GM12874 (cell line): ENCODE measurements around the gene ZDHHC16.

ENCODE experiments used
- TF ChIP-seq, protein P1 (sequence below): IDR thresholded peaks from 2 replicates; pipeline ENCODE4 v1.5.1; 2011; ENCODE audit warnings: low read depth, mild to moderate bottlenecking, control low read depth, low read length, moderate library complexity; ENCODE audit not compliant: insufficient read depth

Gene ZDHHC16

GRCh38 chr10:97445722-97446639 lies at the start of gene ZDHHC16, which contains the start of gene EXOSC1:
TSS of gene ZDHHC16 (plus strand) at chr10:97446175. CDS start at chr10:97451676, 5,501 bp downstream.
TSS of gene EXOSC1 (minus strand) at chr10:97446006. CDS start at chr10:97445985, 21 bp downstream.
- TF ChIP-seq, protein P1, sequence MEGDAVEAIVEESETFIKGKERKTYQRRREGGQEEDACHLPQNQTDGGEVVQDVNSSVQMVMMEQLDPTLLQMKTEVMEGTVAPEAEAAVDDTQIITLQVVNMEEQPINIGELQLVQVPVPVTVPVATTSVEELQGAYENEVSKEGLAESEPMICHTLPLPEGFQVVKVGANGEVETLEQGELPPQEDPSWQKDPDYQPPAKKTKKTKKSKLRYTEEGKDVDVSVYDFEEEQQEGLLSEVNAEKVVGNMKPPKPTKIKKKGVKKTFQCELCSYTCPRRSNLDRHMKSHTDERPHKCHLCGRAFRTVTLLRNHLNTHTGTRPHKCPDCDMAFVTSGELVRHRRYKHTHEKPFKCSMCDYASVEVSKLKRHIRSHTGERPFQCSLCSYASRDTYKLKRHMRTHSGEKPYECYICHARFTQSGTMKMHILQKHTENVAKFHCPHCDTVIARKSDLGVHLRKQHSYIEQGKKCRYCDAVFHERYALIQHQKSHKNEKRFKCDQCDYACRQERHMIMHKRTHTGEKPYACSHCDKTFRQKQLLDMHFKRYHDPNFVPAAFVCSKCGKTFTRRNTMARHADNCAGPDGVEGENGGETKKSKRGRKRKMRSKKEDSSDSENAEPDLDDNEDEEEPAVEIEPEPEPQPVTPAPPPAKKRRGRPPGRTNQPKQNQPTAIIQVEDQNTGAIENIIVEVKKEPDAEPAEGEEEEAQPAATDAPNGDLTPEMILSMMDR: no peak; the same call in 1 of the 2 replicates

- TF ChIP-seq, protein P1: no peak
Observed at GRCh38 chr10:97399843-97400545, 46.0 kb upstream of the ZDHHC16 start.

DNA sequence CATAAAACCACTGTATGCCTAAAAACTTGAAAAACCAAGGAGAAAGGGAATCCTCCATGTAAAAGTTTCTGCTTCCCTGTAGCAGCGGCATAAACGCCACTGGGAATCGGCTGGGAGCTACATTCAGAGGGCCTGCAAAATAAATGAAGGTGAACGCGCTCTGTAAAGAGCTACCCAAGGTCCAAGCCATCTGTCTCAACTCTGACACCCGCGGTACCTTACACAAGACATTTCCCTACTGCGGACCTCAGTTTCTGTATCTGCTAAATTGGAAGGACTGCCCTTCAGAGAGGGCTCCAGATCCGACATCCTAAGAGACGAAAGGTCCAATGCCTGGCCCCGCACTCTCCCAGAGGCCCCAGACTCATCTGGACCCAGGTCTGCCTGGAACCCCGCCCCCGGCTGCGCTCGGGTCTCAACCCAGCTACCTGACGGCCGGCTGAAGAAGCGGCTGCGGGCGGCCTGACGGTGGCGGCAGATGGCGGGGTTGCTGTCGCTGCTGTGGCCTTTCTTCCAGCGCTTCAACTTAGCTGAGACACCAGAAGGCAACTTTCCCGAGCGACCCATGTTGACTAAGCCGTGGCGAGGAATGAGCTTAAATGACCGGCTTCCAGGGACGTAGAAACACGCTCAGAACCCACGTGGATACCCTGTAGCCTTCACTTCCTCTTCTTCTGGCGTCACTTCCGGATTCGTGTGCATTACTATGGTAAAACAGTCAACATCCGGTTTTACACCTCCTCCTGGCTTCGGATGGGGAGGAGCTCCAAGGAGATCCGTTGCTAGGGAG lies 45.1 kb upstream of the ZDHHC16 start, which contains the start of gene RRP12:
TSS of gene RRP12 (minus strand) at position 676 of the 790 bp plus-strand sequence. CDS start at position 567, 109 bp downstream.
- TF ChIP-seq, protein P1: 0 out of 2 replicates have a peak, but pooled peaks have one; percentile 2

DNA sequence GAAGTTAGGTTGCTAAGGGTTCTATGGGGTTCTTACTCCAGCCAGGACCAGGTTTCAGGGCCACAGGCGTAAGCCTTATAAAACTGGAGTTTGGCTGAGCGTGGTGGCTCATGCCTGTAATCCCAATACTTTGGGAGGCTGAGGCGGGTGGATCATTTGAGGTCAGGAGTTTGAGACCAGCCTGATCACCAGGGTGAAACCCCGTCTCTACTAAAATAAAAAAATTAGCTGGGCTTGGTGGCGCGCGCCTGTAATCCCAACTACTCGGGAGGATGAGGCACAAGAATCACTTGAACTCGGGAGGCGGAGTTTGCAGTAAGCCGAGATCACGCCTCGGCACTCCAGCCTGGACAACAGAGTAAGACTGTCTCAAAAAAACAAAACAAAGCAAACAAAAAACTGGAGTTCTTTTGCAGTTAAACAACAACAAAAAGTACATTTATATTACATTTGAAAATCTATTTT lies 44.5 kb upstream of the ZDHHC16 start:
- TF ChIP-seq, protein P1: no peak

DNA sequence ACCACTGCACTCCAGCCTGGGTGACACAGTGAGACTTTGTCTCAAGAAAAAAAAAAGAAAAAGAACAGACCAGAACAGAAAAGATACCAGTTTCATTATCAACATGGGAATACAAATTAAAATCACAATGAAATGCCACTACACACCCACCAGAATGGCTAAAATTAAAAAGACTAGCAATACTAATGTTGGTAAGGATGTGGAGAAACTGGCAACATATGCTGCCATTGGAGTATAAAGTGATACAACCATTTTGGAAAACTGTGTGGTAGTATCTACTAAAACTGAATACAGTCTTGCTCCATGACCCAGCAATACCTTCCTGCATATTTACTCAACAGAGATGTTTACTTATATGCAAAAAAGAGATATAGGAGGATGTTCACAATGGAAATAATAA lies 41.9 kb upstream of the ZDHHC16 start:
- TF ChIP-seq, protein P1: no peak

DNA sequence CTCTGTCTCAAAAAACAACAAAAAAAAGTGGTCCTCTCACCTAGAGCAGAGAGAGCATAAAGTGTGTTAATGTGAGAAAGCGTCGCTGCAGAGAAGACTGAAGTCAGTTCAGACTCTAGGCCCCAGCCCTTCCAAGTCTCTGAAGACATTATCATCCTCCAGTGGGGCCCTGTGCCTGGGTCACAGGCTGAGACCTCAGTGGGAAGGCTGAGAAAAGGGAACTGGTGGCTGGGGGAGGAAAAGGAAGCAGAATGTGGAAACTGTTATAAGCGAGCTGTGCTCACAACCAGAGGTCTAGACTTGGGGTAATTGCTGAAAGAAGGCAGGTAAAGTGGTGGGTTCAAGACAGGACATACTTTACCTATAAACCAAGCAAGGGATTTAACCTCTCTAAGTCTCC lies 39.9 kb upstream of the ZDHHC16 start:
- TF ChIP-seq, protein P1: no peak
